Heart left ventricle (tissue), 13 donors: ENCODE results near the gene NARF.

Source experiments
- POLR2A ChIP-seq, 2 donors: fragments of 450-650 bp; IDR thresholded peaks; one replicate each; pipeline ENCODE4 v1.6.1; 2017; ENCODE audit warnings: antibody characterized with exemption in 2 of 2, mild to moderate bottlenecking in 2 of 2, moderate library complexity in 2 of 2
- TF ChIP-seq, protein P1 (sequence below), 12 donors: fragments of 200-600 bp; sonication (generic) in 4 of 12; IDR thresholded peaks; one replicate each; pipeline versions ENCODE4 v1.5.0 to v1.8.0; 2018 to 2022; ENCODE audit warnings: antibody characterized with exemption in 12 of 12, mild to moderate bottlenecking in 5 of 12
- donor health status: ischemic (EF 13 %, LVEDD 7.1; RV severe dilation, severe dysfunction).
- donor health status: DM: no; HTN: yes; CAD: no.
- donor health status: DM: no; HTN: no; CAD: no.
- donor health status: ischemic (EF 25% LVEDD 6.9; RV normal size, moderate dysfunction).
- donor health status: ischemic (EF 25% LVEDD 5.7; RV mildly dilated, moderate dysfunction).
- donor health status: ischemic (EF 35%, LVEDD 5.7; RV mildly dilated, moderate dysfunction).
- donor health status: nonischemic (EF 11% LVEDD 7.7; RV severe dilation, severe dysfunction).
- donor health status: DM: yes; HTN: yes; CAD: no.
- donor health status: PGD.
- donor health status: ischemic (EF 29% LVEDD 5.4; RV normal size, mild dysfunction).
- donor health status: nonischemic (EF 23%, LVEDD 6.1; RV moderate dilation, normal function).

GRCh38 chr17:82487910-82488309 lies 29.4 kb downstream of the NARF start:
- TF ChIP-seq, protein P1, sequence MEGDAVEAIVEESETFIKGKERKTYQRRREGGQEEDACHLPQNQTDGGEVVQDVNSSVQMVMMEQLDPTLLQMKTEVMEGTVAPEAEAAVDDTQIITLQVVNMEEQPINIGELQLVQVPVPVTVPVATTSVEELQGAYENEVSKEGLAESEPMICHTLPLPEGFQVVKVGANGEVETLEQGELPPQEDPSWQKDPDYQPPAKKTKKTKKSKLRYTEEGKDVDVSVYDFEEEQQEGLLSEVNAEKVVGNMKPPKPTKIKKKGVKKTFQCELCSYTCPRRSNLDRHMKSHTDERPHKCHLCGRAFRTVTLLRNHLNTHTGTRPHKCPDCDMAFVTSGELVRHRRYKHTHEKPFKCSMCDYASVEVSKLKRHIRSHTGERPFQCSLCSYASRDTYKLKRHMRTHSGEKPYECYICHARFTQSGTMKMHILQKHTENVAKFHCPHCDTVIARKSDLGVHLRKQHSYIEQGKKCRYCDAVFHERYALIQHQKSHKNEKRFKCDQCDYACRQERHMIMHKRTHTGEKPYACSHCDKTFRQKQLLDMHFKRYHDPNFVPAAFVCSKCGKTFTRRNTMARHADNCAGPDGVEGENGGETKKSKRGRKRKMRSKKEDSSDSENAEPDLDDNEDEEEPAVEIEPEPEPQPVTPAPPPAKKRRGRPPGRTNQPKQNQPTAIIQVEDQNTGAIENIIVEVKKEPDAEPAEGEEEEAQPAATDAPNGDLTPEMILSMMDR (IDR thresholded peaks at IDR 0.05): no peak
- no peak for TF ChIP-seq POLR2A (IDR thresholded peaks at IDR 0.05)
